Heart left ventricle (tissue), 13 donors: ENCODE measurements around the gene HDAC7.

ENCODE experiments used
- POLR2A ChIP-seq, 2 donors: fragments of 450-650 bp; IDR thresholded peaks; one replicate each; pipeline ENCODE4 v1.6.1; 2017; ENCODE audit warnings: antibody characterized with exemption in 2 of 2, mild to moderate bottlenecking in 2 of 2, moderate library complexity in 2 of 2
- TF ChIP-seq, protein P1 (sequence below), 12 donors: fragments of 200-600 bp; sonication (generic) in 4 of 12; IDR thresholded peaks; one replicate each; pipeline versions ENCODE4 v1.5.0 to v1.8.0; 2018 to 2022; ENCODE audit warnings: antibody characterized with exemption in 12 of 12, mild to moderate bottlenecking in 5 of 12
- donor health status: ischemic (EF 13 %, LVEDD 7.1; RV severe dilation, severe dysfunction).
- donor health status: DM: no; HTN: yes; CAD: no.
- donor health status: DM: no; HTN: no; CAD: no.
- donor health status: ischemic (EF 25% LVEDD 6.9; RV normal size, moderate dysfunction).
- donor health status: ischemic (EF 25% LVEDD 5.7; RV mildly dilated, moderate dysfunction).
- donor health status: ischemic (EF 35%, LVEDD 5.7; RV mildly dilated, moderate dysfunction).
- donor health status: nonischemic (EF 11% LVEDD 7.7; RV severe dilation, severe dysfunction).
- donor health status: DM: yes; HTN: yes; CAD: no.
- donor health status: PGD.
- donor health status: ischemic (EF 29% LVEDD 5.4; RV normal size, mild dysfunction).
- donor health status: nonischemic (EF 23%, LVEDD 6.1; RV moderate dilation, normal function).

DNA sequence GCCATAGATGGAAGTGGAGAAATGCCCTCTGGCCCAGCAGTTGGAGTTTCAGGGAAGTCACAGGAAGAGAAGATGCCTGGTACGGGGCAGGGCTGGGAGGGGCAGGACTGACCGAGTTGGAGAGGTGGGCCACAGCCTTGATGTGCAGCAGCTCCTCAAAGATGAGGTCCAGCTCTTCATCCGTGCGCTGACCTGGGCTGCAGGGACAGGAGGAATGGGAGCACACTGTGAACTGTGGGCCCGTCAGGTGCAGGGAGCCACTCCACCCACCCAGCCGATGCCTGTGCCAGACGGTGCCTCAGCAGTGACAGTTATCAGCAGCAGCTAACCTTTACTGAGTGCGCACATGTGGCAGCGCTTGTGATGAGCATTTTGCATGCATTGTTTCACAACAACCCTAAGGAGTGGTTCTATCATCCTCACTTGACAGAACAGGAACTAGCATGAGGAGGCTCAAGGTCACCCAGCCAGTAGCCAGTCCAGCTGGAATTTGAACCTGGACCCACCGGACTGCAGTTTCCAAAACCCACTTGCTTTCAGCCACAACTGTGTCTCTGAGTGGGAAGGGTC lies 69.4 kb downstream of the HDAC7 start:
- TF ChIP-seq, protein P1, sequence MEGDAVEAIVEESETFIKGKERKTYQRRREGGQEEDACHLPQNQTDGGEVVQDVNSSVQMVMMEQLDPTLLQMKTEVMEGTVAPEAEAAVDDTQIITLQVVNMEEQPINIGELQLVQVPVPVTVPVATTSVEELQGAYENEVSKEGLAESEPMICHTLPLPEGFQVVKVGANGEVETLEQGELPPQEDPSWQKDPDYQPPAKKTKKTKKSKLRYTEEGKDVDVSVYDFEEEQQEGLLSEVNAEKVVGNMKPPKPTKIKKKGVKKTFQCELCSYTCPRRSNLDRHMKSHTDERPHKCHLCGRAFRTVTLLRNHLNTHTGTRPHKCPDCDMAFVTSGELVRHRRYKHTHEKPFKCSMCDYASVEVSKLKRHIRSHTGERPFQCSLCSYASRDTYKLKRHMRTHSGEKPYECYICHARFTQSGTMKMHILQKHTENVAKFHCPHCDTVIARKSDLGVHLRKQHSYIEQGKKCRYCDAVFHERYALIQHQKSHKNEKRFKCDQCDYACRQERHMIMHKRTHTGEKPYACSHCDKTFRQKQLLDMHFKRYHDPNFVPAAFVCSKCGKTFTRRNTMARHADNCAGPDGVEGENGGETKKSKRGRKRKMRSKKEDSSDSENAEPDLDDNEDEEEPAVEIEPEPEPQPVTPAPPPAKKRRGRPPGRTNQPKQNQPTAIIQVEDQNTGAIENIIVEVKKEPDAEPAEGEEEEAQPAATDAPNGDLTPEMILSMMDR (IDR thresholded peaks at IDR 0.05), result no peak
- no peak for TF ChIP-seq POLR2A (IDR thresholded peaks at IDR 0.05)
